Measurements from ENCODE around the gene KCNIP4.
"Not testable (repeated sequence)": the region's sequence is repeated elsewhere in the genome, so short reads cannot be mapped to it uniquely, and the experiment has no call there.

KCNIP4 gene

DNA sequence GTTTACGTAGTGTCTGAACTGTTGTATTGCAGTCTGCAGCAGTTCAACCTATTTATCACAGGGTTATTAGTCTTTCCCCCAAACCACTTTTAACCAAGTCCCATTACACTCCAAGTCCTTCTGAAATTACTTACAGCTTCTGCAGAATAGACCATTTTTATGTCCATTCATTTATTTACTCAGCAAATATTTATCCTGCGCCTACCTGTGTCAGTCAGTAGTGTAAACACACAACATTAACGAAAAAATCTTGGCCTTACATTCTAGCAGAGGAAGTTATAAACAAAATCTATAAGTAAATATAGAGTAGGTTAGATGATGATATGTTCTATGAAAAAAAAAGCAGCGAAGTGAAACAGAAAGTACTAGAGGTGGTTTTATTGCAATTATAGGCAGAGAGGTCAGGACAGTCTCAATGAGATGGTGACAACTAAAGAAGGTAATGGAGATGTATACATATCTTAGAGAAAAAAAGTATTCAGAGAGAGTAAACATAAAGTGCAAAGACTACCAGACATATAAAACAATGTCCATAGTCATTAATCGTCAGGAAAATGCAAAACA, 534.7 kb downstream of the KCNIP4 start:
- no peak for DNase-seq (ENCODE audit: low read depth, low spot score)
- H3K27ac ChIP-seq: no peak overlapping the region

DNA sequence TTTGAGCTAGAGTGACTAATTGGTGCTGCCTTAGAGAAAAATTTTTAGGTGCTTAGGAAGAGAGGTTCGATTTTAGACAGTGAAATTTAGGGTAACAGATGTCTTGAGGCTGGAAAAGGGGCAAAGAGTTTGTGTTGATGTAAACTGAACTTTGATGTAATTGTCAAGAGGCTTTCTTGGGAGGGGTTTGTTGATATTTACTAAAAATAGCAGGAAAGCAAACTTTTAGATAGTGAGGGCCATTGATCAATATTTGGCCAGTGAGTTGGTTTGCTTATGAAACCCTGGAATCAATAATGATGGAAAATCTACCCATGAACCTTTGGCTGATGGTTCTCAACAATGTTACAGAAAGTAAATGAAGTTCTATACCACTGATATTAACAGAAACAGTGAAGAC, 537.5 kb downstream of the KCNIP4 start:
- no peak for DNase-seq (ENCODE audit: low read depth, low spot score)
- H3K27ac ChIP-seq: no peak overlapping the region

DNA sequence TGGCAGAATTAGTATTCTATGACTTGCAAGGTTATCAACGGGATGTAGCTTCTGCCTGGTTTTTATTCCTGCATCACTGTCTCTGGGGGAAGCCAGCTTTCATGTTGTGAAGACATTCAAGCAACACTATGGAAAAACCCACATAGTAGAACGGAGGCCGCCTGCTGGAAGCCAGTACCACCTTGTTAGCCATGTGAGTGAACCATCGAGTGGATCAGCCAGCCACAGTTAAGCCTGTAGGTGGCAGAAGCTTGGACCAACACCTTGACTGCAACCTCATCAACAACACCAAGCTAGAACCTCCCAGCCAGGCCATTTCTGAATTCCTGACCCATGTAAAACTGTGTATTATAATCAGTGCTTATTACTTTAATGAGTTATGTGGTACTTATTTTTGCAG, 538.2 kb downstream of the KCNIP4 start:
- H3K27ac ChIP-seq: no peak overlapping the region
- no peak for DNase-seq (ENCODE audit: low read depth, low spot score)

DNA sequence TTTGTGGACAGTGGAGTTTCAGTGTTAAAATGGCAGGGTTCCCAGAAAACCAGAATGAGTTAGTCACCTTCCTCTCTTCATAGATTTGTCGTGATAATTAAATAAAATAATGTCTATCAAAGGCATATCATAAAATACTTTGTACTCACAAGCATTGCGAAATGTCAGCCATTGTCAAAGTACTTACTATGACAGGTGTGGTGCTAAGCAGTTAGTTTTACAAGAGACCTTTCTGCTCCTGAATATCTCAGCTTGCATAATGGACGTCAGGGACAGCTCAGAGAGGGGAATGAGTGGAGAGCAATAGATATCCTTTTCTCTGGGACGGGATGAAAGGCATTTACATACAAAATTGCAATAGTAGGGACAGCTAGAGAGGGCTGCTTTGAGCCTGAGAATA, 560.9 kb downstream of the KCNIP4 start:
- H3K27ac ChIP-seq: no peak overlapping the region
- DNase-seq (ENCODE audit: low read depth, low spot score): peak; percentile 6

DNA sequence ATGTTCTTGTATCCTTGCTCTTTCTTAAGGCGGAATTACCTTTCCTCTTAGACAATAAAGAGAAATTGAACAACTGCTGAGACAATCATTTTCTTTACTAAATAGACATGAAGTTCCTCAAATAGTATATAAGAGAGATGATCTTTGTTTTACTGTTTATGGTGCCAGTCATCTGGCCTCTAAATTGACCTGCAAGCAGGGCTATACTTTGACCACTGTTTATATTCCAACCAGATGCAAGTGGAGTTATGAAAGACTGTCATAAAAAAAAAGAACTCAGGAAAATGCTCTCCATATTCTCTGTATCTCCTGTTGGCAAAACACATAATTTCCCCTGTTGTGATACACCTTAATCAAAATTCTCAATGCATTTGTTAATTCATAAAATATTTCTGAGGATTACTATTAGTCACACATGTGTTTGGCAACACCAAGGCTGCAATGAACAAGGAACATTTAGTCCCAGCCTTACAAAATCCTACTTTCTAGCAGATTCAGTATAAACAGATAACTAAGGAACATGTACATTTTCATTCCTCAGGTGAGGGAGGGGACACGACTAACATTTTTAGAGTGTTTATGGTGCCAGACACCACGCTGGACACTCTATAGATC, 562.3 kb downstream of the KCNIP4 start:
- no peak overlapping the region for H3K27ac ChIP-seq
- DNase-seq (ENCODE audit: low read depth, low spot score): no peak

DNA sequence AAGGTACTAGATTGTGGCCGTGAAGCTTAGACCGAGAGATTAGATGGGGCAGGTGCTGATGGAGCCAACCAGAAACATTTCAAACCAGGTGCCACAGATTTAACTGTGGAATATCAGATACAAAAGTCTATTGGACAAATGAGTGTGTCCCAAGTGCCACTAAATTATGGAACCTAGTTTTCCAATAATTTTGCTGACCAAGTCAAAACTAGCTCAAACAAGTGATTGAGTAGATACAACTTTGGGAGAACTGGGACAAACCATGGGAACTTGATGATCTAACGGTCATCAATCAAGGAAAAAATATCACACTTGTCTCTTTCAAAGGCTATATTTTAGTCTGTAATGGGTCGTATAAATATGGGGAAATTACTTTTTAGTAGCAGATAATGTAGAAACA, 562.9 kb downstream of the KCNIP4 start:
- DNase-seq (ENCODE audit: low read depth, low spot score): no peak
- H3K27ac ChIP-seq: no peak overlapping the region

DNA sequence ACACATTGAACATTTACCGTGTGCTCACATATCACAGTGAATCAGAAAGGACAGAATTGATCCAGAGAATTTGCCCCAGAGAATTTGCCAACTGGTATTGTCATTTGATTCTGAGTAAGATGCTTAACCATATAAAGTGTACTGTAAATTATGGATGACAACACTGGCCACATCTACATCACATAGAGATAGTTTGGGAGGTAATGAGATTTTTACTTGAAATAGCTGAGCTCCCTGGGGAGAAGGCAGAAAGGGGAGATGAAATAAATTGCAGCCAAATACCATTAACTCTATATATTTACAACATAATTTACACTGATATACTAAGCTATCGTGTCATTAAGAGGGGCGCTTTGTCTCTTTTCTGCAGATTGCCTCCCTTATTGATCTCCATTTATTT, 564.0 kb downstream of the KCNIP4 start:
- no peak overlapping the region for H3K27ac ChIP-seq
- DNase-seq (ENCODE audit: low read depth, low spot score): no peak

DNA sequence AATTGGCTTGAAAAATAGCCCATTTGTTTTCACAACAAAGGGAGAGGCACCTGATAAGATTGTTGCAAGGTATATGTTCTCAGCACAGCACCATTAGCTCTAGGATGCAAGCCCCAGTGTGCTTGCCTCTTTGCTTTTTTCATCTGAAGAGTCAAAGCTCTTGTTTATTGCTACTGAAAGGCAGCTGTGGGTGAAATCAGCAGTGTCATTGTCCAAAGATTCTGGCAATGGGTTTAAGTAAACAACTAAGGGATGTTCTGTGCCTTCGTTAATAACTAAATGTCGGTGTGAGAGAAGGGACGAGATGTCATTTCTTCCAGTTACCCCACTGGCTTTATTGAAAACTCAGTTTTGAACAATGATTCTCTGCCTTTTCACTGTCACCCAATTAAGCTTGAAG, 567.7 kb downstream of the KCNIP4 start:
- DNase-seq (ENCODE audit: low read depth, low spot score): no peak
- H3K27ac ChIP-seq: no peak overlapping the region

DNA sequence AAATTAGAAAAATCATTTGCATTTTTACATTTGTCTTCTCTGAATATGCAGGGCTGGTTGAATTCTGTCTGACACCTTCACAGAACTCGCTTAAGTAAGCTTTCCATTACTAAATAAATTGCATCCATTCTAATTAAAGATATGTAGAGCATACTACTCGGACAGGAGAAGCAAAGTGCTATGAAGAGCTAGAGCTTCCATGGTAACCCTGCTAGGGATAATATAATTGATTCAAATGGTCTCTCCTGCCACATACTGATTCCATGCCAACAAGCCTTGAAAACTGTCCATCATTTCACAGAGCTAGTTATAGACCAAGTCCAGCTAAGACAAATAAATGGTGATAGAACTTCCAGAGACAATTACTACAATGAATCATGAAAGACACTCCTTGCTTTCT, 571.5 kb downstream of the KCNIP4 start:
- DNase-seq (ENCODE audit: low read depth, low spot score): no peak
- H3K27ac ChIP-seq: no peak overlapping the region

DNA sequence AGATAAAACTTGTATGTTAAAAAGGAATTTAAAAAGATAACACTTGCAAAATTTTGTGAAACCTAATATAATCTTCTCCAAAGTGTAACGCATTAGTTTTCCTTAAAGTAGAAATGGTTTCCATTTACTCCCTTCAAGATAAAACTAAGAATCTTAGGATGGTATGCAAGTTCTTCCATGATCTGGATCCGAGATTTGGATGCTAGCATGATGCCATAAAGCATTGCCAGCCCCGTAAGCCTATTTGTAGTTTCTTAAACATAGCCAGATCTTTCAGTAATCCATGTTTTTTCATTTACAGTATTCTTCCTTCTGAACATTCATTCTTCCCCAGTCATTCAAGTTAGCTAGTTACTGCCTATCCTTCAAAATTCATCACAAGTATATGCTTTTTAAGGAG, 572.4 kb downstream of the KCNIP4 start:
- H3K27ac ChIP-seq: no peak overlapping the region
- DNase-seq (ENCODE audit: low read depth, low spot score): no peak

DNA sequence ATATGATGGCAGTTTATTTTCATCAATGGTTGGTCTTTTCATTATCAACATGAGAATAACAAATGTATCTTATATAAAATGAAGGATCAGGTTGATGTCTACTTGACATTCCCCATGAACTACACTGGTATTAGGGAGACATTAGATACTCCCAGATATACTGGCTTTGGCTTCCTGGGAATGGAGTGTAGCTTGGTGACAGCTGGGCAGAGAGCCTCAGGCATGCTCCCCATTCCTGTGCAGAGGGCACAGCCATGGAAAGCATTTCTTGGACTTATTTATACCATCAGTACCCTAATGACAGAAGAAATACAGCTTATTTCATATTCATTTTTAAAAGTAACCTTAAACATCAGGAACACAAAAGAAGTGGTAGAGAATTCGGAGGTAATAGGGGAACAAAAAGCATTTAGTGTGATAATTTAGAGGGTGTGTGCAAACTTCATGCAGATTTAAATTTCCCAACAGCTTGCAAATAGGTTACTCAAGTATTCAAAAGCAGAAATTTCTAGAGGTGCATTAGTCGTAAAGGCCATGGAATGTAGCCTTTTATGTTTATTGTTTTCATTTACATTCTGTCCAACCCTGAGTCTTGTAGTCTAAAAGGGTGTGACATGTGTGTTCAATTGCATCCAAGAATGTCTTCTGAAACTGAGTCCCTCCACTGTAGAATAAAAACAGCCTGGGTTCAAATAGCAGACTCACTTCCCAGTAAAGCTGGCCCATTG, 573.8 kb downstream of the KCNIP4 start:
- DNase-seq (ENCODE audit: low read depth, low spot score): no peak
- no peak overlapping the region for H3K27ac ChIP-seq

DNA sequence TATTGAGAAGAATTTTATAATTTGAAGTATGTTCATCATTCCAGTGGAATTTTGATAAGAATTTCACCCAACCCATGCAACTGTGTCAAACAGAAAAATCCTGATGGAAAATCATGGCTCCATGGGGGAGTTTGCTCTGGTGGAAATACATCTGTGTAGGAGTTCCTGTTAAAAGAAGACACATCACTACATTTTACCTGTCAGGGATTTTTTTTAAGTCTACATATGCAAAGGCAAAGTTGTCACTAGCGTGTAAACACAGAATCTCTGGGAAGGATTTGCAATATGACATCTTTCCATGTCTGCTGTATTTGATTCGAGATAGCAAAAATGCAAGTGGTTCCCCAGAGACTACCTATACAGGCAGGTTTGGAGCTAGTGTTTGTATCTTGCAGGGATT, 581.0 kb downstream of the KCNIP4 start:
- H3K27ac ChIP-seq: no peak overlapping the region
- DNase-seq (ENCODE audit: low read depth, low spot score): no peak

DNA sequence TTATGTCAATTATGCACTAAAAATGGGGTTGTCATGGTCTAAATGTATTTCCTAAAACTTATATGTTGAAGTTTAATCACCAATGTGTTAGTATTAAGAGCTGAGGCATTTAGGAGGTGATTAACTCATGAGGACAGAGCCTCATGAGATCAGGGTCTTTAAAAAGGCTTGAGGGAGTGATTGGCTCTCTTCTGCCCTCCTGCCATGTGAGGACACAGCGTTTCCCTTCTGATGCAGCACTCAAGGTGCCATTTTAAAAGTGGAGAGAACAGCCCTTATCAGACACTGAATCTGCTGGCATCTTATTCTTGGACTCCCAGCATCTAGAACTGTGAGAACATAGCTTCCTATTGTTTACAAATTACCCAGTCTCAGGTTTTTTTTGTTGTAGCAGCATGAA, 581.7 kb downstream of the KCNIP4 start:
- H3K27ac ChIP-seq: no peak overlapping the region
- DNase-seq (ENCODE audit: low read depth, low spot score): no peak

DNA sequence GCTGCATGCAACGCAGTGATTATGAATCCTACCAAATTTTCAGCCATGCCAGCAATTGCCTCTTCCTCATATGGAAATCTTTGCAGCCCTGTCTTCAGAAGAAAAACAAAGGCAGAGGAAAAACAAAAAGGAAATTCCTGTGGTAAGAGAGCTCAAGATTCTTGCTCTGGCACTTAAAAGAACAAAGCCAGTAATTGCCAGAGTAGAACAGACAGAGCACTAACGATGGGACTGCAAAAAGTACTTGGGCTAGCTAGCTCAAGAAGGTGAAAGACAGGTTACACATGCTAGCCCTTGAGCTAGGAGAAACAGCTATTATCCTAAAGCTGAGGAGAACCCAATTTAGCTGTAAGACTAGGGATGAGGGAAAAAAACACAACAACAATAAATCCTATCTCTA, 582.3 kb downstream of the KCNIP4 start:
- no peak for DNase-seq (ENCODE audit: low read depth, low spot score)

DNA sequence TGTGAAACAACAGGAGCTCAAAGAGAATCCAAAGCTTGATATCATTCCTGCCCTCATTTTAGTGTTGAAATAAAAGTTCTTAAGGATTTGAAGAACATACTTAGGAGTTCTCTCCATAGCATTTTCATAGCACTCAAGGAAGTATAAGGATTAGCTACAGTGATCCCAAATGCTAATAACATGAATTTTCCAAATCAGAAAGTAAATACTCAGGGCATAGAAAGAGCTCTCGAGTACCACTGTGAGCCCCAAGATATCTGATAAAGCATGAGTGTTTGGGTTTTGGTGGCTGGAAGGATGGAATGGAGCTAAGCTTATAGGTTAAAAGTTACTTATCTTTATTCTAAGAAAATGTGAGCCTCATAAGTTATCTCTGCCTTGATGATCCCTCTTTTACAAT, 584.9 kb downstream of the KCNIP4 start:
- no peak for DNase-seq (ENCODE audit: low read depth, low spot score)
- H3K27ac ChIP-seq: no peak overlapping the region

More for the DNA sequence above, 582.3 kb downstream of the KCNIP4 start:
- no peak overlapping the region for H3K27ac ChIP-seq

DNA sequence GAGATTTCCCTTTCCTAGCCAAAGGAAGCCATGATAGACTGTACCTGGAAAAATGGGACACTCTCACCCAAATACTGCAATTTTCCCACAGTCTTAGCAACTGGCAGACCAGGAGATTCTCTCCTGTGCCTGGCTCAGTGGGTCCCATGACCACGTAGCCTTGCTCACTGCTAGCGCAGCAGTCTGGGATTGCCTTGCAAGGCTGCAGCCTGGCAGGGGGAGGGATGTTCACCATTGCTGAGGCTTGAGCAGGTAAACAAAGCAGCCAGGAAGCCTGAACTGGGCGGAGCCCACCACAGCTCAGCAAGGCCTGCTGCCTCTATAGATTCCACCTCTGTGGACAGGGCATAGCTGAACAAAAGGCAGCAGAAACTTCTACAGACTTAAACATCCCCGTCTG, 596.2 kb downstream of the KCNIP4 start:
- not testable (repeated sequence) for H3K27ac ChIP-seq

DNA sequence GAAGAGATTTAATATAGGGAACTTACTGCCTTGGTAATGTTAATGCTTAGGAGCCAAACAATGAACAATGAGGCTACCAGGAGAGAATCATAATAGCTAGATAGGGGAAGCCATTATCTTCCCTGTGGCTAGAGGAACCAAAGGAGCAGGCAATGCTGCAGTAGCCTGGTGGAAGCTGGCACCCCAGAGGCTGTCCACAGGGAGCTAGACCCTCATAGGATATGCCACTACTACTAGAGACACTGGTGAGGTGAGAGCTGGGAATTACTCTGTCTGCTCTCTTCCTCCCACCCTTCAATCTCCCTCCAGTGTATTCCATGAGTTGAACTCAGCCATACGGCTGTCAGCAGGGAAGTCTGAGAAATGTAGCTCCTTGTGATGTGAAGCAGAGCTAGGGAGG, 601.4 kb downstream of the KCNIP4 start:
- no peak for DNase-seq (ENCODE audit: low read depth, low spot score)
- H3K27ac ChIP-seq: no peak overlapping the region

More for the DNA sequence above, 596.2 kb downstream of the KCNIP4 start:
- DNase-seq (ENCODE audit: low read depth, low spot score): not testable (repeated sequence)

DNA sequence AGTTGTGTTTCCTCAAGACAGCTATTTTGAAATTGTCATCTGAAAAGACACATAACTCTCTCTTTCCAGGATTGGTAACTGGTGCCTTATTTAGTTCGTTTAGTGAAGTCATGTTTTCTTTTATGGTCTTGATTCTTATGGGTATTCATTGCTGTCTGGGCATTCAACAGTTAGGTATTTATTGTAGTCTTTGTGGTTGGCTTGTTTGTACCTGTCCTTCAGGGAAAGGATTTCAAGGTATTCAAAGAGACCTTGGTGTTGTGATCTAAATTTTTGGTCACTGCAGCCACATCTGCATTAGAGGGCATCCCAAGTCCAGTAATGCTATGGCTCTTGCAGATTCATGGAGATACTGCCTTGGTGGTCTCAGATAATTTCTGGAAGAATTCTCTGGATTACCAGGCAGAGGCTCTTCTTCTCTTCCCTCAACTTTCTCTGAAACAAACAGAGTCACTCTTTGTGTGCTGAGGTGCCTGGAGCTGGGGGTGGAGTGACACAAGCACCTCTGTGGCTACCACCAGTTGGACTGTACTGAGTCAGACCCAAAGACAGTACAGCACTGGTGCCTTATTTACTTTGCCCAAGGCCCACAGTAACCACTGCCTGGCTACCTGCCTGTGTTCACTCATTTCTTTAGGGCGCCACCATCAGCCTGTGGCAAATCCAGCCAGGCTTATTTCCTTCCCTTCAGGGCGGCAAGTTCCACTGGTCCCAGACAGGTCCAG, 620.4 kb downstream of the KCNIP4 start:
- DNase-seq (ENCODE audit: low read depth, low spot score): peak; percentile 51

DNA sequence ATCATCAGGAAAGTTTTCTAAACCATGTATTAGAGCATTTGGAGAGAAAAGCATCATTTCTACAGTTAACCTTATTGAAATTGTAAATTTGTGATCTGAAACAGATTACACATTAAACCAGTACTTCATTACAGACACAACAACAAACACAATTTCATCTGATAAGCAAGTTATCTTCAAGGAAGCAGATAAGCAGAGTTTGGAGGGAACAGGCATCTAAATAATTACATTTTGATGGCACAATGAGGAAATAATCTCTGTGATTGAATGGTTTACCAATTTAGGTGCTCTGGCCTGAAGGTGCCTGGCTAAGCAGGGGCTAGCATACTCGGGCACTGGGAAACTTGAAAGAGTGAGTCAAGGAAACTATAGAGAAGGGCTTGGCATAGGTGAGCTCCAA, 628.5 kb downstream of the KCNIP4 start:
- no peak overlapping the region for H3K27ac ChIP-seq

More for the DNA sequence above, 620.4 kb downstream of the KCNIP4 start:
- peak overlapping the region; percentile 44 for H3K27ac ChIP-seq

DNA sequence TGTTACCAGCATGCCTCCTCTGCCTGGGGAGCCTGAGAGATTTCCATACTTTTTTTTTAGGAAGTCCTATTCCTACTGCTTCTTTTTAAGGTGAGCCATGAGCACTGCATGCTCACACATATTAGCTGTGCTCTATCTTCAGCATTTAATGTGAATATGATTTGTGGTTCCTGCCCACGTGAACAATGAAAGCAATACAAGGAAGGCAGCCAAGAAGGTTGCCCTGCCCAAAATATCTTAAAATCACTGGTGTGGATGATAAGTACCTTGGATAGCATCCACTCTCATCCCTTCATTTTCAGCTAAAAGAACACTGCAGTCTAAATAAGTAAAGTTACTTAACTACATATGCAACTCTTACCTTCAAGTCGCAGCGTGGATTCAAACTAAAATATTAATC, 640.9 kb downstream of the KCNIP4 start:
- no peak for DNase-seq (ENCODE audit: low read depth, low spot score)

More for the DNA sequence above, 628.5 kb downstream of the KCNIP4 start:
- DNase-seq (ENCODE audit: low read depth, low spot score): no peak

DNA sequence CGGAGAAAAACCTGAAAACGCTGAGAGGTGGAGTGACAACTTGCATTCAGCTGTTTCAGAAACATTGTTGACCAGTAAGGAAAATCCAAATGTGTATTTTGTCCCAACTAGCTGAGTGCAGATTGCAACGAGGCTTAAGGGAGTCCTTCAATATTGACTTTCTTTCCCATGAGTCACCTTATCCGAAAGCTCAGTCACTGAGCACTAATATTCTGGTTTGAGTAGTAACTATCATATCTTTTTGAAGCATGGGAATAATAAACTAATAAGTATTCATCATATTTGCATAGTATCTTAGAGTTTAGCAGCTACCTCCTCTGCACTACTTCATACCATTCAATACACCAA, 644.1 kb downstream of the KCNIP4 start:
- no peak for DNase-seq (ENCODE audit: low read depth, low spot score)

More for the DNA sequence above, 640.9 kb downstream of the KCNIP4 start:
- no peak overlapping the region for H3K27ac ChIP-seq

More for the DNA sequence above, 644.1 kb downstream of the KCNIP4 start:
- no peak overlapping the region for H3K27ac ChIP-seq
